ENCODE data around the gene MYO7B. TPM values are rescaled to one million over a fixed set of nuclear protein-coding genes. Genes with fewer than 3 reads are reported as not detected.

Gene MYO7B
- total and polyA plus RNA-seq, 2 donors (not counting 1 experiment from before 2014, with no cell fraction given) = 5.0 to 68.2 TPM

DNA sequence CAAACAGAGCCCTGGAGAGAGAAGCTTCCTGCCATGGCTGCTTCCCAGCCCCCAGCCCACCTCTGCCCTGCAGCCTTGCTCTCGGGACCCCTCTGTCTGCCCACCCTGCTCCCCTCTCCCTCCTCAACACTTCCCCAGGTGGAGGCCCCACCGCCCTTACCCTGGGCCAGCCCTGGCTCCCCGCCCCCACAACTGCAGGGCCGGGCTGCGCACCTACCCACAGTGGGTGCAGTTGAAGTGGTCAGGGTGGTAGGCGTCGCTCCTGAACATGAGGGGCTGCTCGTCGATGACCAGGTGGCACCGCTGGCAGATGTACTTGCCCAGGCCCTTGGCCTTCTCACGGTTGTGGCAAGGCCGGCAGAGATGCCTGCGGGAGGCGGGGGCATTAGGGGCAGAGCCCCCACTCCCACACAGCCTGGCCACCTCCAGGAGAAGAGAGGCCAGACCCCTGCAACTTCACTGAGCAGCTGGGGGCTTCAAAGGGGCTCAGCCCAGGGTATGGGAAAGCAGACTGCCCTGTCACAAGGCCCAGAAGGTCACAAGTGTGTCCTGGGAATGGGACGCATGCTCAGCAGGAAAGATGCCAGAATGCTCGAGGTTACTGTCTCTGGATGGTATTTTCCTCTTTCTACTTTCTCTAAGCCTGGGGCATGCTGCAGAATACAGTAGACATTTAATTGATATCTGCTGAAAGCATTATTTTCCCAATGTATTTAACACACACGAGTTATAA is 107.4 kb downstream of the MYO7B start:
- H3K27ac Mint-ChIP-seq = peak overlapping the region; percentile 81
- CTCF ChIA-PET = interaction anchor here (19.3 kb wide), 1 partner anchor 50 kb away, joined by 553 read pairs; no protein-coding TSS in a partner anchor
- WGBS (ENCODE audit: insufficient coverage) = 100% methylated on average over 15 of the region's 17 CpGs

More for the DNA sequence above, 107.4 kb downstream of the MYO7B start:
- Histone ChIP-seq H3K27me3 (replicated peaks in 1 of 4; ENCODE audit: control extremely low read depth in 1 of 4, control insufficient read depth in 3 of 4, insufficient read depth in 4 of 4, low read length in 3 of 4) (no peaks in the 10 kb centered on the region), H3K36me3 (replicated peaks in 1 of 2; ENCODE audit: control extremely low read depth in 1 of 2, control insufficient read depth in 1 of 2, extremely low read depth in 1 of 2, insufficient read depth in 2 of 2, low read length in 1 of 2) (no peaks in the 10 kb centered on the region), H3K4me1 (ENCODE audit: control insufficient read depth in 2 of 2, insufficient read depth in 2 of 2, low read length in 2 of 2) (peaks cover 44 to 64% of the 10 kb centered on the region in 2 donors), H3K9ac (ENCODE audit: low read length) (no peak overlapping the region), H3K4me2 (replicated peaks; ENCODE audit: low read depth, low read length, poor library complexity, severe bottlenecking) (no peak overlapping the region), H3K4me3 (ENCODE audit: control extremely low read depth in 1 of 5, extremely low read depth in 1 of 5, insufficient read depth in 1 of 5, low read depth in 2 of 5, low read length in 4 of 5) (no peak overlapping the region), H4K20me1 (ENCODE audit: control insufficient read depth, insufficient read depth, low read length, poor library complexity, severe bottlenecking) (no peaks in the 10 kb centered on the region), H3K27ac (ENCODE audit: low read length in 2 of 2) (peak overlapping the region in 1 of 2 donors; percentile 23), H3K79me2 (ENCODE audit: control insufficient read depth, insufficient read depth, low read length) (no peaks in the 10 kb centered on the region), H2AFZ (ENCODE audit: insufficient read depth, low read depth, low read length, poor library complexity, severe bottlenecking) (peak overlapping the region; percentile 75), H3K9me3 (ENCODE audit: control extremely low read depth in 1 of 3, control insufficient read depth in 2 of 3, insufficient read depth in 1 of 3, low read length in 2 of 3) (no peaks in the 10 kb centered on the region)
- no peak for TF ChIP-seq EZH2 (IDR thresholded peaks at IDR 0.05; ENCODE audit: borderline replicate concordance, insufficient read depth, low read depth, low read length, poor library complexity, severe bottlenecking)
- TF ChIP-seq CTCF (IDR thresholded peaks at IDR 0.05) = no peak
- peaks cover 61% of the 10 kb centered on the region for H3K4me1 Mint-ChIP-seq
- intact Hi-C loops (cut with micrococcal nuclease) = no loop called here
- DNase-seq (no peak), ATAC-seq (ENCODE audit: low read depth) (no peak)
- peak overlapping the region; percentile 10 for H3K4me3 Mint-ChIP-seq
- no peaks in the 10 kb centered on the region for H3K27me3 Mint-ChIP-seq
- no peaks in the 10 kb centered on the region for H3K9me3 Mint-ChIP-seq (ENCODE audit: insufficient read depth)
- POLR2A ChIA-PET = no interaction called here

Measured in B cell (primary cell).